Stimulated activated CD4-positive, alpha-beta T cell treated with anti-CD3 and anti-CD28 coated beads, Interleukin-4, amount 100 ng/mL, for 4 hours (primary cell): ENCODE results near the gene HOXA2.

Experiments used
- DNase-seq, 2 experiments: peaks; one replicate each; pipeline ENCODE4 v3.0.0-alpha.2; 2020

Gene HOXA2

DNA sequence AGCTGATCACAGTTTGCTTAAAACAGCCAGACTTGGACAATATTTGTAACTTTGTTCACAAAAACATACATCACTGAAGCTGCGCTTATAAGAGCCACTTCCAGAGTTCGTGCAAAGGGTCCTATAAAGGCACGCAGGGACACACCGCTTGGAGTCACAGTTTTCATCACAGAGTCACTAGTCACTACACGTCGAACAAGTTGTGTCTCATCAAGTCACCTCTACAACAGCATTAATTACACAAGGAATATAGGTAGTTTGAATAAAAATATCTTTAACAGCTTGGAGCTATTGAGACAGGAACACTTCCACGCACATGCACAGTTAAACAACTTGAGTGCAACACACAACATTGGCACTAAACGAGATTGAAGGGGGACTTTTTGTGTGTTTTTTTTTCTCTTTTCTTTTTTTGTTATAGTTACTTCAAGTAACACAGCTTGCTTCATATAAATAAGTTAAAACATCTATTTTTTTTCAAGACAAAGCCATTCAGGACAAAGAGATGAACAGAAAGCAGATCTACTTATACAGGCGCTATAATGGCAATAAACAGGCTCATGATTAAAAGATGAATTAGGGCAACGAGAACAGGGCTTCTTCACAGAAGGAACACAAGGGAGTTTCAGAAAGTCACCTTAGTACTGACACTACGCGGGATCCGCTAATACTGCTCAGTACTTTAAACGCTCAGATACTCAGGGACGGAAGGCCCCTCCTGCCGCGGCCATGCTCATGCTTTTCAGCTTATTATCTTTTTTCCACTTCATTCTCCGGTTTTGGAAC is 38.8 kb upstream of the HOXA2 start:
- no peak for DNase-seq

DNA sequence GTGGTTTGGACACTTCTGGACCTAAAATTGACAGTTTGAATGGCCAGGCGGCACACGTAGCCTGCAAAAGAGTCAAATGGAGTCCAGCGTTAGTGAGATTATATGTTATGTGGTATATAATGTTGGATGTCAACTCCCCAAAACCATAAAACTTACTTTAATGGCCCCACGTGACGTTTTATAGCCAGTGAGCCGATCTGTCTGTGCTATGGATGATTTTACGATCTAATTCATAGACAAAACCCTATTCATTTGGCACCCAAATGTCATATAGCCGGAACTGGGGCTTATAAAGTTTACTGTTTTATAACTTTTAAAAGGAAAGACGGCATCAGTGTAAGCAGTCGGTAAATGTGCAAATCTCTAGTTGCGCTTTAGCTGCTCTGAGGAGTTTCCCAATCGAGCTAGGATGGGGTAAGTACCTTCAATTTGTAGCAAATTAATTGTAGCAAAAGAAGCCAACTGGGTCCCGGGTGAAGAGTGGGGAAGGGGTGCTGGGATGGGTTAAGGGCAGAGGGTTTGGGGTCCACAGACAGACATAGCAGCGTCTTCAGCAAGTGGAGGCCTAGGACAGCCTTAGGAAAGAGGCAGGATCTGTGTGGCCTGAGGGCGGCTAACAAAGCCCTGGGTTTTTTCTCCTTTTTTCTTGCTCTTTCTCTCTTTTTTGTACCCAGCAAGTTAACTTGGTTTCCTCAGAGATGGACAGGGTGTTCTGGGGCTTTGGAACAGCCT is 37.8 kb upstream of the HOXA2 start:
- DNase-seq, result no peak

DNA sequence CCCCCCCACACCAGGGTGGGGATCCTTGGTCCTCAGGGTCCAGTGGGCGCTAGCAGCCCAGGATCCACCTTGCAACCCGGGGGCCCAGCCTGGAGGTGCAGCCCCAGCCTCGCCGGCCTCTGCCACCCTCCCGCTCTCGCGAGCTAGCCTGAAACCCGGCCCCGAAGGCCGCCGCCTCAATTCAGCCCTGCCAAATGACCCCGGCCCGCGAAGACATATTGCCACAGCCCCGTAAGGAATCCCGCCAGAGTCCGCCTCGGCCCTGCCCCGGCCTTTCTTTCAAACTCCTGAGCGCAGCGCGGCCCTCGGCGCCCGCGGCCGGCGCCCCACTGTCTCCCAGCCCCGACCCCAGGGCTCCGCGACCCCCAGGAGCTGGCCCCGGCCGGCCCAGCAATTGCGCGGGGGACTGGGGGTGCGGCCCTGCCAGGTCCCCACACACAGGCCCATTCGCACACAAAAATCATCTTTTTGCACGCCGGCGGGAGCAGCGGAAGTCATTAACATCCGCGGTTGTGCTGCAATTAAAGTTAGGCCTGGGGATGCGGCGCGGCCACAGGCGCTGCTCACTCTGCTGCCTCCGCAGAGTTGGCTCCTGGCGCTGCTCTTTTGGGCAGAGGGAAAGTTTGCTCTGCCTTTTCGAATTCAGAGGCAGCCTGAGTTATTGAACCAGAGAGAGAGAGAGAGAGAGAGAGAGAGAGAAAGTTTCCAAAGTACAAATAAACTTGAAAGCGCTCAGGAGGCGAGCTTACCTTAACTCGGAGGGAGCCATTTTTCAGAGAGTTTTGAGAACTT is 37.0 kb upstream of the HOXA2 start:
- DNase-seq, result no peak

DNA sequence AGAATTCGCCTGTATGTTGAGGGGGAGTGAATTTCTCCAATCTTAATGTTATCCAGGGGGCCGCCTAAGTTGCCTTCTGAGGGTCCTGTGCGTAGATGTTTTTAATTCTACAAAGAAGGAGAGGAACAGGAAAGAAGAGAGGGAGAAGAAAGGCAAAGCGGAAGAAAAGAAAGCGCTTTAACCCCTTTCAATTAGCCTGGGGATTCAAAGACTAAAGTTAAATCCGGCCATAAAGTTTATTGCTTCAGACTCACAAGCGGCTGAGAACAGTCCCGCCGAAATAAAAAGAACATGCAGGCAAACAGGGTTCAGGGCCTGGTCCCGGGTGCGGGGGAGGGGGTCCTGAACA is 36.5 kb upstream of the HOXA2 start:
- DNase-seq, result no peak

DNA sequence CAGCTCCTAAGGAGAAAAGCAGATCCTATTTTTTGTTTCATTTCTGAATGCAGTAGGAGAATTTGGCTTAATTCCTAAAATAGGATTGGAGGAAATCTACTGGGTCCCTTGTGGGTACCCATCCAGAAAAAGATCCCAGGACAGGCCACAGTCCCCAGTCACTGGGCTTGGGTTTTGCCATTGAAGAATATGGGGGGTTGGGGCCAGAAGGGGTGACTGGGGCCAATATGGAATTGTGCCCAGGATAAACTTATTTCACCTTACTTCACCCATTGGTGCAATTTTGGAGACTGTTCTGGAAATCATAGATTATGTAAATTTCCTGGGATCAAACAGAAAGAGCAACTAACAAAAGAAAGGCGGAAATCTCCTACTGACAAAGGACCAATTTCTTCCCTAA is 36.0 kb upstream of the HOXA2 start:
- DNase-seq, result no peak

DNA sequence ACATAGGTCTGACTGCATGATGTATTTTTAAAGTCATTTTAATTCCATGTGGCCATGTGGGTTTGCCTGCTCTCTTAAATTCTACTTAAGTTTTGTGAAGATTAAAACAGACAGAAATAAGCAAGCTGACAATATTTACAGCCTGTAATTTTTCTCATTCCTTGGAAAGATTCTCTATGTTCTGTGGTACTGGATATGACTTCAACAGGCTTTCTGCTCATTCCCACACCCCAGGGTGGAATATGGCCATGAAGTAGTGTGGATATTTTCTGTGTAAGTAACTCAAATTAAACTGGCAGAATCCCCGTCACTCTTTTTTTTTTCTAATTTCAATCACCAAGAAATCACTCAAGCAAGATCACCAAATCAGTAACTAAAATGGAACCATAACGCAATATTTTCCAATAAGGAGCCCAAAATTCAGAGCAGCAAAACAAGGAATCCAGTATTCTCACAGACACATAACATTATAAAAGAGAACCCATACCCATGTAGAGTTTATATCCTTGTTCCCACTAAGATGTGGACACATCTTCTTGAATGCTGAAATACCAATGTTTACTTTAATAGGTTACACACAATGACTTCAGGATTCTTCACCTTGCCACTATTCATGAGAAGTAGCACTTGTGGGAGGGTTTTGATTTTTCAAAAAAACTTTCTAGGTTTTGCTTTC is 35.3 kb upstream of the HOXA2 start:
- DNase-seq, result no peak

DNA sequence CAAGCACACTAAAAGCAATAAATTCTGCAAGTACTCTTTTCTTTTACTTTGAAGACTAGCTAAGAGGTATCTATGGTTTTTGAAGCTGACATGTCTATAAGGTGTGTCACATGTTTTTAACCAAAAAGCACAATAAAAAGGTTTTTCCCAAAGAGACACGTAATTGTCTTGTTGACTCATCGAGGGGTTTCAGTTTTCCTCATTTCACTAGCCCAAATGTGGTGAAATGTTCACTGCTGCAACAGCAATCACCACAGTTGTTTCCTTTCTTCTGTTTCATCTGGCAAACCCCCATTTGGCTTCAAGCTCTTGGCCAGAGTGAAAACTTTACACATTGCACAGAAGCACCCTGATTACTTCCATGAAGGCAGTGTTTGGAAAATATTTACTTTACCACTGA is 31.9 kb upstream of the HOXA2 start:
- no peak for DNase-seq

DNA sequence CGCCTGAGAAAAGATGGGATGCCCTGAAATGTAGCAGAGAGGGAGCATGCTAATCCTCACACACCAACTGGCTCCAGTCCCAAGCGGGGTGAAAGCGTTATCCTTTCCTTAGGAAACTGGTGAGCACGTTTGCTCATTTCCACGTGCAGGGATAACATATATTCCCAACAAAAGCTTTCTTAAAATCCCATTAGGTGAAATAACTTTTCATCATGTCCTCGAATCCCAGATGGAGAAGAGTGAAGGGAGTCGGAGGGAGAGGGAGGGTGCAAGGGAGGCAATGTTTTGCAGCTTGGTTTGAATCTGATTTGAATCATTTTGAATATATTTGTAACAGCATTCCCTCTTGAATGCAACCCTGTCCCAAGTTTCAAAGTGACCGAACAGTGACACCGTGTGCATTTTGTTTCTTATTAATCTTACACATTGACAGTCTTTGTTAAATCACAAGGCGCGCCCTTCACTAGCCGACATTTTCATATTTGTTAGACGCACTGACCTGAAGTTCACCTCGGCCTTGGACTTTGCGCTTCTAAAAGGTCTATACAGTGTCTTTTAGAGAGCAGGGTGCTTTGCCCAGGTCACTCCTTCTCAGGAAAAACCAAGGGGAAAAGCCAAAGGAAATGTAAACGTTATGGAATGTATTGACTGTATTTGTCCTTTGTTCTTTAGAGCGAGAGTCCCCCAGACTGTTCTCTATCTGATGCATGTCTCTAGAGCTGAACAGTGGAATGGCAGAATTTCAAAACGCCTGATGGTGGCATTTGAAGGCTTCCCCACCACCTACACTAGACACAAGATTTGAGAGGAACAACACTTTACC is 31.1 kb upstream of the HOXA2 start:
- DNase-seq, result no peak

DNA sequence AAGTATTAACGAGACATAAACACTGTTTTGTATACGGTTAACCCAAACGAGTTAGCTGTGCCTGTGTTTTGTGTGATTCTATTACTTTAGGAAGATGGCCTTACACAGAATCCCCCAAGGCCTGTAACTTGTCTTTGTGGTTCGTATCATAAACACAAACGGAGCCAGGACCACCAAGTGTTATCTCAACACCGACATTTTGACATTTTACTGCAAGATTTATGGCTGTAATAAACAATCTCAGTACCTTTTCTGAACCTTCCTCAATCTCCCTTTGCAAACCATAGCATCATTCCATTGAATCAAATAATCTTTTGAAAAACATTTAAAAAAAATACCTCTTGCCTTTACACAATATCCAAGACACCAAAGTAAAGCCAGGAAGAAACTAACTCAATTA is 30.5 kb upstream of the HOXA2 start:
- no peak for DNase-seq

DNA sequence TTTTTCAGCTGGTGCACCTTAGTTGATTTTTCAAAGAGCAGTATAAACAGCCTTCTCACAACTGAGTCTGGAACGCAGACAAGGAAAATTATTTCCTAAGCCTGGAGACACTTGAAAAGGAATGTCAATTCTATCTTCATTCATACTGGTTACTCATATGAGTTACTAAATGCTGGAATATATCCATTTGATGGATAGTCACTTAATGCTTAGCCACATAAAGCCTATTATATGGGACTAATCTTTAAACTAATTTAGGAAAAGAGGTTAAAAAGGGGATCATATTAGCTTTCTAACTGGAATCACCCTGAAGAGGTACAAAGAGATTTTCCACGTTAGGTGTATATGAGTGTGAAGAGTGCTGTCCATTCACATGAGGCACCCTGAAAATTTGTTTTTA is 29.7 kb upstream of the HOXA2 start:
- no peak for DNase-seq

DNA sequence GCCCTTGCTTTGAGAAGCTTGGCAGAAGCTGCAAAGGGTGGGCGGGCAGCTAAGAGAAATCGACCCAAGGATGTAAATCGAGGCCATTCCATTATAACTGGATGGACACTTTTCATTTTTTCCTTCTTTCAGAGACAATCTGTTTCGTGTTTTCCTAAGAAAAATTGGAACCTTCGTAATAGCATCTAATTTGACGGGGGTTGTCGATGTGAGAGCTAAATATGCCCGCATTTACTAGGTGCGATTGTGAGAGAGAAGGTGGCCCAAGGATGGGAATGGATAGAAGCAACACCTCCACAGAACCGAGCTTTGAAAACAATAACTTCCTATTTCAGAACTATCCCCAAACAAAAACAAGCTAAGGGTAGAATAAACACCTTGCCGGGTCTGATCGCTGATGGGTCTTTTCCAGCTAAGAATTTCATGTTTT is 28.9 kb upstream of the HOXA2 start:
- no peak for DNase-seq

DNA sequence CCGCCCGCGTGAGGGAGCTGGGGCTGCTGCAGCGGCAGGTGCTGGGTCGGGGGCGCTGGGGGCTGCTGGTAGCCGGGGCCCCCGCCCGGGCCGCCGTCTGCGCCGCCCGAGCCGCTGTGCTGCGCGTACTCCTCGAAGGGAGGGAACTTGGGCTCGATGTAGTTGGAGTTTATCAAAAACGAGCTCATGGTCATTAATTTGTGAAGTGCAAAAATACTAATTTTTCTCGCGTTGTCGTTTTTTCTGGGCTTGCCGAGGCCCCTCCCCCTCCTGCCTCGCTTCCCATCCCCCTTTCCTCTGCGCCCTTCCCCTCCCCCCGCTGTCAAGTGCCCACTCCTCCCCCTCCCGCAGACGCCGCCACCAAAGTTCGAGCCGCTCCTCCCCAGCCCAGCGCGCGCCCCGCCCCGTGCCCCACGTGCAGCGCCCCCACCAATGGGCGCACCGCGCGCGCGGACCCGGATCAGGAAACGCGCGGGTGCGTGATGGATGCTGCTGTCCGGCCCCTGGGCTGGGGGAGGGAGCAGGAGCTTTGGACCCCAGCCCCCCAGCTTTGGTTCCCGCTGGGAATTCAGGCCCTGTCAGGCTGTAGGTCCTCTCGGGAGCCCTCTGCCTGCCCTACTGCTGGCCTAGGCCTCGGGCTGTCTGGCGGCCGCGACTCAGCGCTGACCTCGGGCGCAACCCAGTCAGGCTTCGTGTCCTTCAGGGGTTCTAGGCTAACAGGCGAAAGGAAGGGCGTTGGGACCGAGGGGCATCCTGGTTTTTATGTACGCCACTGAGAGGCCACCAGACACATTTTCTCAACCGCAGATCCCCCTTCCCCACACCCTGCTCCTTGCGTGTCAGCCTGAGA is 28.3 kb upstream of the HOXA2 start, which contains the start of gene HOXA4:
Gene HOXA4, minus strand, starts transcription at position 218 of the 850 bp plus-strand sequence. Its CDS starts 24 bp downstream, at position 194.
- DNase-seq, result peak; percentile 69 to 71

DNA sequence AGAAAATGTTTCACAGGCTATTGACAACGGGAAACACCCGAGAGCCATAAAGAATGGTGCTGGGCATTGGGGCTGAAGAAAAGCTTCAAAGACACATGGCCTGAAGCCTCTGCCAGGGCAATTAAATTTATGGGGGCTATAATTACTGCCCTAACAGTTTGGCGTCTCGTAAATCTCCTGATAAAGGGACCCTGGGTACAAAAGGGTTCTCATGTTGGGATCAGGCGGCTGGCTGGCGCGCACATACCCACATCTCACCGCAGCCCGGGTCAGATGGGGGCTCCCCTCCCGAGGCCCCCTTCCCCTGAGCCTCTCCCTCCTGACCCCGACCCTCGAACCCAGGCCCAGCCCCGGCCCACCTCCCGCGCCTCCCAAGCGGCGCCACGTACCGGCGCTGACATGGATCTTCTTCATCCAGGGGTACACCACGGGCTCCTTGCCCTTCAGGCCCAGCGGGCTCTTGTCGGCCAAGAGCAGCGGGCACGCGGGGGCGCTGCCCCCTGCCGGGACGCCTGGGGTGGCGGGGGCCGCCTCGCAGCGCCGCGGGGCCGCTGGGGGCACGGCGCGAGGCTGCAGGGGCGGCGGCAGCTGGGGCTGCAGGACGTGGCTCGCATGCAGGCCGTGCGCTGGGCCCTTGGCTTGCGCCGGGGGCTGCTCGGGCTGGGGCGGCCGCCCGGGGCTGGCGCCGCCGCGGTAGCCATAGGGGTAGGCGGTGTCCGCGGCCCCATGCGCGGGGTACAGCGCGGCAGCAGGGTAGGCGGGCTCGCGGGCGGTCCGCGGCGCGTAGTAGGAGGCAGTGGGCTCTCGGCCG is 27.5 kb upstream of the HOXA2 start:
- no peak for DNase-seq

DNA sequence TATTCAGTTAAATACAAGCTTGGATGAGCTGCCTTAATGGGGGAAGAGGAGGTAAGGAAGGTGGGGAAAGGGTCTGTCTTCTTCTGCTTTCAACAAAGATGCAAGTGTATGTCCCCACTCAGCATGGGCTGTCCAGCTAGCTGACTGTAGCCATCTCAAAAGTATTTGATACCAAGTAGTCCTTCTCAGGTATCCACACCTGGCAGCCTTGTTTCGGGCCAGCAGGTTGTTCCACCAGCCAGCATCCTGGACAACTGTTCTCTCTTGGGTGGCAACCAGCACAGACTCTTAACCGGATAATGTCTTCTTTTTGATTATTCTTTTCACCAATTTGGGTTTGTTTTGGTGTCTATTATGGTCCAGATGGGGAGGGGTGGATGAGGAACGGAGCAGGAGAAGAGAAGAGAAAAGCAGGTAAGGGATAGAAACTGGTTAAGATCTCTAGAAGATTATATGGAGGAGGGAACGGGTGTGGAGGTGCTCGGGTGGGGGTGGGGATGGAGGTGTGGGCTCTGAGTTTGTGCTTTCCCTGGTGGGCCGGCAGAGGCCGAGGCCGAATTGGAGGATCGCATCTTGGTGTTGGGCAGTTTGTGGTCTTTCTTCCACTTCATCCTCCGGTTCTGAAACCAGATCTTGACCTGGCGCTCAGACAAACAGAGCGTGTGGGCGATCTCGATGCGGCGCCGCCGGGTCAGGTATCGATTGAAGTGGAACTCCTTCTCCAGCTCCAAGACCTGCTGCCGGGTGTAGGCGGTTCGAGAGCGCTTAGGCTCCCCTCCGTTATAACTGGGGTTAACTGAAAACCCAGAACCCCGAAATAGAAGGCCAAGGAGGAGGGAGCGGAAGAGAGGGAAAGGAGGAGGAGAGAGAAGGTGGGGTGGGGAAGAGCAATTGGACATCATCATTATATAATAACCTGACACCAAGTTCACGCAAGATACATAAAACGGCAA is 26.6 kb upstream of the HOXA2 start:
- no peak for DNase-seq

DNA sequence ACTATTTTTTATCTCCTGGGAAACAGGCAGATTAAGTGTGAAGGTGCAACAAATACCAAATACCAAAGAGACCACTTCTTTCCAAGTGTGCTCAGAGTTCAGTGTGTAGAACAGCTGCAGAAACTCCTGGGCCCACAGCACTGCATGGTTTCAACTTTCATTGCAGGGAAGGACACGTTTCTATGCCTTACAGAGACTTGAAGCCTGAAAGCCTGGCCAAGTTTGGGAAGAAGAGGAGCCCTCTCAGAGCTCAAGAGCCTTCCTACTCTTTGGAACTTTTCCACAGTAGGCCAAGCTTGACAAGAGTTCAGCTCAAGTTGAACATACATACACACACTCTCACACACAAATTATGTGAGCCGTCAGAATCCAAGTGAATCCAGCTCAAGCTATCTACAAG is 25.6 kb upstream of the HOXA2 start:
- DNase-seq, result no peak

DNA sequence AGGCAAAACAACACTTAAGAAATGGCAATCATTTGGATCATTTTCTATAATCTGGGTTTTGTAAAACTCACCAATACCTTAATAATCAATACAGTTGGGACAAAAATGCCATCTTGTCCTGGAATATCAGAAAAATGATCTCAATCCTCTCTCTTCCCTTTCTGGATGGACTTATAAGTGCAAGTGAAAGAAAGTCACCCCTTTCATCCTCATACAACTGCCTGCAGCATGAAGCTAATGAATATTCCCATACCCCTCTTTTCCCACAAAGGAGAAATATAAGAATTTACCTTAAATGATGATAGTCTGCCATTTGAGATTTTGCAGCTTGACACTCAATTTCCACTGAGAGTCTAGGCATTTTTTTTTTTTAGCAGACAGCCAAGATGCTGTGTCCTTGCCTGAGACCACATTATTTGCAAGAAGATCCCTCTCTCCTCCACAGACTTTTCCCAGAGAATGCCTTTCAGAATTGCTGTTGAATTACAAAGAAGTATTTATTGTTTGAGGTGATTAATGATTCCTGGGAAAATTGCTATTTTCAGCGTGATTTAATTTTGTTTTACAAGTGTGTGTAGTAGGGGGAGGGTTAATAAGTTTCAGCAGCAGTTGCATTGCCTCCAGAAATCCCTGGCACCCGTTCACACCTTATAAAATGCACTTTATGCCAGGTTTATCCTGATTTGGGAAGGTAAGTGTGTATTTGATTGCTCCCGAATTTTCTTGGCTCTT is 24.3 kb upstream of the HOXA2 start:
- no peak for DNase-seq

DNA sequence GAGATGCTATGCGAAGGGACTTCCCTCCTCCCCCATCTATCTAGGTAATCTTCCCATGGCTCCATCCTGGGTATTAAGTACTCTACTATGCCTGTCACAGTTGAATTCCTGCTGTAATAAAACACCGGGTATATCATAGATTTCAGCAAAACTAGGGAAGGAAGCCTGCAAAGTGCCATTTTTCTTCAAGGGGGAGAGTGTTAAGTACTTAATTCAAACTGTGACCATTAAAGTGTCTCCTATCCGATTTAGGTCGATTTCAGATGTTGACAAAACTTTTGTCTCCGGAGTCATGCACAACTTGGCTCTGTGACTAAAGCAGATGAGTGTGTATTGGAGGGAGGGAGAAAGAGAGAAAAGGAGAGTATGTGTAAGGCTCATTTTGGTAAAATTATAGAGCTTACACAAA is 23.5 kb upstream of the HOXA2 start:
- no peak for DNase-seq
